ENCODE results near the gene PDSS2.
"Not testable (repeated sequence)": the region's sequence is repeated elsewhere in the genome, so short reads cannot be mapped to it uniquely, and the experiment has no call there.

PDSS2 gene

GRCh38 chr6:107121964-107122495 lies 337.3 kb downstream of the PDSS2 start:
- no peak overlapping the region for H3K9ac ChIP-seq (ENCODE audit: low read length)
- no peak overlapping the region for H3K4me3 ChIP-seq (ENCODE audit: low read length)
- no peaks in the 10 kb centered on the region for H3K4me1 ChIP-seq (ENCODE audit: control insufficient read depth, insufficient read depth, low read length)
- no peaks in the 10 kb centered on the region for H3K27me3 ChIP-seq (ENCODE audit: control insufficient read depth, insufficient read depth, low read length)
- H3K36me3 ChIP-seq (ENCODE audit: control insufficient read depth, insufficient read depth, low read length): no peaks in the 10 kb centered on the region
- no peaks in the 10 kb centered on the region for H3K9me3 ChIP-seq (ENCODE audit: control insufficient read depth, low read length)

GRCh38 chr6:107121266-107121665 lies 338.1 kb downstream of the PDSS2 start:
- H3K27me3 ChIP-seq (ENCODE audit: control insufficient read depth, insufficient read depth, low read length): no peaks in the 10 kb centered on the region
- H3K9ac ChIP-seq (ENCODE audit: low read length): no peak overlapping the region
- H3K4me3 ChIP-seq (ENCODE audit: low read length): no peak overlapping the region
- peaks cover 7% of the 10 kb centered on the region for H3K4me1 ChIP-seq (ENCODE audit: control insufficient read depth, insufficient read depth, low read length)
- no peaks in the 10 kb centered on the region for H3K36me3 ChIP-seq (ENCODE audit: control insufficient read depth, insufficient read depth, low read length)
- H3K9me3 ChIP-seq (ENCODE audit: control insufficient read depth, low read length): no peaks in the 10 kb centered on the region

DNA sequence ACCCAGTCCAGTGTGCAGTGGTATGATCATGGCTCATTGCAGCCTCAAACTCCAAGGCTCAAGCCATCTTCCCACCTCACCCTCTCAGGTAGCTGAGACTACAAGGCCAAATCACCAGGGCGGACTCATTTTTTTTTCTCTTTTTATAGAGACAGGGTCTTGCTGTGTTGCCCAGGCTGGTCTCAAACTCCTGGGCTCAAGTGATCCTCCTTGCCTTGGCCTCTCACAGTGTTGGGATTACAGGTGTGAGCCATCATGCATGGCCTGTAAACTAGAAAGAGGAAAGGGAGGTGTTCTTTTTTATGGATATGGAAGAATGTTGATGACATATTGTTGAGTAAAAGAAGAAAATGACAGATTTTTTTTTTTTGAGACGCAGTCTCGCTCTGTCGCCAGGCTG lies 339.0 kb downstream of the PDSS2 start:
- Histone ChIP-seq H3K9ac (ENCODE audit: low read length) (no peak overlapping the region), H3K4me1 (ENCODE audit: control insufficient read depth, insufficient read depth, low read length) (peaks cover 7% of the 10 kb centered on the region), H3K9me3 (ENCODE audit: control insufficient read depth, low read length) (no peaks in the 10 kb centered on the region), H3K27me3 (ENCODE audit: control insufficient read depth, insufficient read depth, low read length) (no peaks in the 10 kb centered on the region), H3K36me3 (ENCODE audit: control insufficient read depth, insufficient read depth, low read length) (no peaks in the 10 kb centered on the region), H3K4me3 (ENCODE audit: low read length) (no peak overlapping the region)

- Histone ChIP-seq H3K36me3 (ENCODE audit: control insufficient read depth, insufficient read depth, low read length) (no peaks in the 10 kb centered on the region), H3K4me3 (ENCODE audit: low read length) (no peak overlapping the region), H3K27me3 (ENCODE audit: control insufficient read depth, insufficient read depth, low read length) (no peaks in the 10 kb centered on the region), H3K9me3 (ENCODE audit: control insufficient read depth, low read length) (no peaks in the 10 kb centered on the region), H3K4me1 (ENCODE audit: control insufficient read depth, insufficient read depth, low read length) (peaks cover 7% of the 10 kb centered on the region), H3K9ac (ENCODE audit: low read length) (no peak overlapping the region)
Observed at GRCh38 chr6:107118976-107119375, 340.4 kb downstream of the PDSS2 start.

DNA sequence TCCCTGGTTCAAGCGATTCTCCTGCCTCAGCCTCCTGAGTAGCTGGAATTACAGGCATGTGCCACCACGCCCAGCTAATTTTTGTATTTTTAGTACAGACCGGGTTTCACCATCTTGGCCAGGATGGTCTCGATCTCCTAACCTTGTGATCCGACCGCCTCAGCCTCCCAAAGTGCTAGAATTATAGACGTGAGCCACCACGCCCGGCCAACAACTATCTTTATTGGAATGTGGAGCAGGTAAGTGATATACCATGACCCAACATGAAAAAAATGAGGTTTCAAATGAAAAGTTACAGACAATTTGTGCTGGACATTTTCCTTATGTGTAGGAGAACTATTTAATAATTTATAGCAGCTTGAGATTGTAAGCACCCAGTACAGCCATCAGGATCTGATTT lies 340.8 kb downstream of the PDSS2 start:
- H3K9ac ChIP-seq (ENCODE audit: low read length); H3K9me3 ChIP-seq (ENCODE audit: control insufficient read depth, low read length); H3K27me3 ChIP-seq (ENCODE audit: control insufficient read depth, insufficient read depth, low read length); H3K4me3 ChIP-seq (ENCODE audit: low read length); H3K36me3 ChIP-seq (ENCODE audit: control insufficient read depth, insufficient read depth, low read length): not testable (repeated sequence)
- peaks cover 11% of the 10 kb centered on the region for H3K4me1 ChIP-seq (ENCODE audit: control insufficient read depth, insufficient read depth, low read length)

DNA sequence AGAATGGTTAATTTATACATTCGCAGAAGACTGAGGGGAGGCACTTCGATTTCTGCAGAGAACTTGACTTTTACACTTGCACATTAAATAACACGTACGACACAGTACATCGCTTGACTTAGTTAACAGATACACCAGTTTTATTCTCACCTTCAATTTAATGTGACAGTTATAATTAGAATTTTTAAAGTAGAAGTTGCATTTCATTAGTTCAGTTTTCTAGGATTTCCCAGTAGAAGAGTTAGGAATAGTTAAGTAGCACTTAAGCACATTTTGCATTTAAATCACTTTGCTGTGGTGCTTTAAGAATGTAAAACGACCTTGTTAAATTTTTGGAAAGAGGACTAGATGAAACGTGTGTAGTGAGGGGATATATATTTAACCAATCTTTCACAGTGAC lies 342.4 kb downstream of the PDSS2 start:
- H3K36me3 ChIP-seq (ENCODE audit: control insufficient read depth, insufficient read depth, low read length): no peaks in the 10 kb centered on the region
- H3K27me3 ChIP-seq (ENCODE audit: control insufficient read depth, insufficient read depth, low read length): no peaks in the 10 kb centered on the region
- H3K4me1 ChIP-seq (ENCODE audit: control insufficient read depth, insufficient read depth, low read length): peaks cover 13% of the 10 kb centered on the region
- no peak overlapping the region for H3K4me3 ChIP-seq (ENCODE audit: low read length)
- peak overlapping the region; percentile 50 for H3K9ac ChIP-seq (ENCODE audit: low read length)
- no peaks in the 10 kb centered on the region for H3K9me3 ChIP-seq (ENCODE audit: control insufficient read depth, low read length)

DNA sequence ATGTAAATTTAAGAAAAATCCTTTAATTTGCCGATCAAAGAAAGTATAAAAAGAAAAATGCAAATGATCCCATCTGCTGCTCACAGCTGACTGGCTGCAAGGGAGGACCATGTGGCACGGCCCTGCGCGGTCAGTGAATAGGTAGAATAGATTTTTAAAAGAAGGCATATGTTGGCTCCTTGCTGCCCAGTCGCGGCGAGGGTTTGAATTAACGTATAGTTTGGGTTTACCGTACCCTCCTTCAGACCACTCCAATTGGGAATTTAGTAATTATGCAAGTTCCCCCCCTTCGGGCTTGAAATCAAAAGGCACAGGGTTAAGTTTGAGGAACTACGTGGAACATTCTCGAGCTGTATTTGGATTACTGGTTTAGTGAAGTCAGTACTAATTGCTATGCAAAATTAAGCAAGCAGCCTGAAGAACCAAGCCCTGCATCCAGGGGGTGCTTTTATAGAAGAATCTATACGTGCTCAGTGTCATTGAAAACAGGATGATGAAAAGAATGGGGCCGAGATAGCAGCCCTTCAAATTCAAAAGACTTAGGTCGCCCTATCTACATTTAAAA lies 343.0 kb downstream of the PDSS2 start:
- peak overlapping the region; percentile 66 for H3K4me3 ChIP-seq (ENCODE audit: low read length)
- no peaks in the 10 kb centered on the region for H3K27me3 ChIP-seq (ENCODE audit: control insufficient read depth, insufficient read depth, low read length)
- H3K4me1 ChIP-seq (ENCODE audit: control insufficient read depth, insufficient read depth, low read length): peaks cover 13% of the 10 kb centered on the region
- peak overlapping the region; percentile 50 for H3K9ac ChIP-seq (ENCODE audit: low read length)
- H3K9me3 ChIP-seq (ENCODE audit: control insufficient read depth, low read length): no peaks in the 10 kb centered on the region
- no peaks in the 10 kb centered on the region for H3K36me3 ChIP-seq (ENCODE audit: control insufficient read depth, insufficient read depth, low read length)

- Histone ChIP-seq H3K9me3 (ENCODE audit: control insufficient read depth, low read length) (no peaks in the 10 kb centered on the region), H3K9ac (ENCODE audit: low read length) (peak overlapping the region; percentile 71), H3K27me3 (ENCODE audit: control insufficient read depth, insufficient read depth, low read length) (no peaks in the 10 kb centered on the region), H3K4me3 (ENCODE audit: low read length) (peak overlapping the region; percentile 66), H3K36me3 (ENCODE audit: control insufficient read depth, insufficient read depth, low read length) (no peaks in the 10 kb centered on the region), H3K4me1 (ENCODE audit: control insufficient read depth, insufficient read depth, low read length) (peaks cover 13% of the 10 kb centered on the region)
Observed at GRCh38 chr6:107115695-107116327, 343.6 kb downstream of the PDSS2 start.

DNA sequence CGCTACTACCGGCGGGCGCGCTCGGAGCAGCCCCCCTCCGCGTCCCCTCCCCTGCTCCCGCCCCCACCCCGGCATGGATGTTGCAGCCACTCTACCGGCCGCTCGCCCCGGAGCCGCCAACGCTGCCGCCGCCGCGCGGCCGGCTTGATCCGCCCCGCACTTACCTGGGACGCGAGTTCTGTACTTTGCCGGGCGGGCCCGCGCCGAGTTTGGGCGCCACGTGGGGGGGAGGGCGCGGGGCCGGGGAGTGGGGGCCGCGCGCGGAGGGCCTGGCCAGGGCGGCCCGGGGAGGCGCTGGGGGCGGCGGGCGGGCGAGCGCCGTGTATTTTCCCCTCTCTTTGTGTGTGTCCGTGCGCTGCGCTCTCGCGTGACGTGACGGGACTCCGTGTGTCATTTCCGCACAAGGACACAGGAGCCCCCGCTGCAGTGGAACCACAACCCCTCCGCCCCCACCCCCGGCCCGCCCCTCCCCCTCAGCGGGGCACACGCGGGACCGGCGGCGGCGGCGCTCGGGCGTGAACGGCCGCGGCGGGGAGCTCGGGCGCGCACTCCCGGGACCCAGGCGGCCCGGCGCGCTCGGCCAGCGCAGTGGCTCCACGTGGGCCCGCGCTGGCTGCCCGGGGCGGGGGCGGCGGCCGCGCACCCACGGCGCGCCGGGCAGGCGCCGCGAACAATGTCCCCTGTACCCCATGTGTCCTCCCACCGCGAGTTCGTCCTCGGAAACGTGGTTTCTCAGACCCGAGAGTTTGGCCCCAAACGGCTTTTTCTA lies 344.3 kb downstream of the PDSS2 start, which contains the start of gene BEND3:
TSS of gene BEND3 (minus strand) at position 590 of the 769 bp plus-strand sequence. CDS start 16,230 bp downstream, outside the sequence.
- Histone ChIP-seq H3K9ac (ENCODE audit: low read length) (peak within 1 kb of the TSS; percentile 71), H3K36me3 (ENCODE audit: control insufficient read depth, insufficient read depth, low read length) (no peaks in the 10 kb centered on the region), H3K4me1 (ENCODE audit: control insufficient read depth, insufficient read depth, low read length) (peaks cover 13% of the 10 kb centered on the region), H3K4me3 (ENCODE audit: low read length) (peak within 1 kb of the TSS; percentile 66), H3K27me3 (ENCODE audit: control insufficient read depth, insufficient read depth, low read length) (no peaks in the 10 kb centered on the region), H3K9me3 (ENCODE audit: control insufficient read depth, low read length) (no peaks in the 10 kb centered on the region)

- no peak overlapping the region for H3K4me3 ChIP-seq (ENCODE audit: low read length)
- no peaks in the 10 kb centered on the region for H3K27me3 ChIP-seq (ENCODE audit: control insufficient read depth, insufficient read depth, low read length)
- H3K9me3 ChIP-seq (ENCODE audit: control insufficient read depth, low read length): no peaks in the 10 kb centered on the region
- H3K36me3 ChIP-seq (ENCODE audit: control insufficient read depth, insufficient read depth, low read length): no peaks in the 10 kb centered on the region
- peak overlapping the region; percentile 16 for H3K9ac ChIP-seq (ENCODE audit: low read length)
- peaks cover 13% of the 10 kb centered on the region for H3K4me1 ChIP-seq (ENCODE audit: control insufficient read depth, insufficient read depth, low read length)
Observed at GRCh38 chr6:107114213-107114925, 345.0 kb downstream of the PDSS2 start.

DNA sequence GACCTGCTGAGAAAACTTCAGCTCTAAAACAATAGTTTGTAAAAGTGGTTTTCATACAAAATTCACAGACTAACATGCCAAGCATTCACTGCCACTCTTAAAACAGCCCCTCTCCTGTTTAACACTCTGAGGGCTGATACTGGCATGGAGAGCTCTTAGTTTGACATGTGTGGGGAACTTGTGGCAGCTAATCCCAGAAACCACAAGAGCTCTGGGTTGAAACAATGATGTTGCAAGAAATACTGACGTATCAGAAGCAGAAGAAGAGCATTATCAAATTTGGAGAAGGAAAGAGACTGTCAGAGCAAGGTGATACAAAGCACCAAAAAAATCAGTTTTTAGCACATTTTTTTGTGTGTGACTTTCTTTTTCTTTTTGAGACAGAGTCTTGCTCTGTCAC lies 349.2 kb downstream of the PDSS2 start:
- no peak overlapping the region for H3K9ac ChIP-seq (ENCODE audit: low read length)
- H3K4me3 ChIP-seq (ENCODE audit: low read length): no peak overlapping the region
- H3K27me3 ChIP-seq (ENCODE audit: control insufficient read depth, insufficient read depth, low read length): no peaks in the 10 kb centered on the region
- no peaks in the 10 kb centered on the region for H3K9me3 ChIP-seq (ENCODE audit: control insufficient read depth, low read length)
- no peaks in the 10 kb centered on the region for H3K36me3 ChIP-seq (ENCODE audit: control insufficient read depth, insufficient read depth, low read length)
- H3K4me1 ChIP-seq (ENCODE audit: control insufficient read depth, insufficient read depth, low read length): peaks cover 6% of the 10 kb centered on the region
